ENCODE results near the gene HGD. TPM values are rescaled to one million over a fixed set of nuclear protein-coding genes. Genes with fewer than 3 reads are reported as not detected.
A peak's percentile ranks its signal among the peaks of the same experiment; 100 is the strongest.

The HGD gene
- total and polyA plus RNA-seq, 2 of the 13 experiments (the other 11 are each of a cell fraction or from before 2014, with no cell fraction given), result 265 to 398 TPM

DNA sequence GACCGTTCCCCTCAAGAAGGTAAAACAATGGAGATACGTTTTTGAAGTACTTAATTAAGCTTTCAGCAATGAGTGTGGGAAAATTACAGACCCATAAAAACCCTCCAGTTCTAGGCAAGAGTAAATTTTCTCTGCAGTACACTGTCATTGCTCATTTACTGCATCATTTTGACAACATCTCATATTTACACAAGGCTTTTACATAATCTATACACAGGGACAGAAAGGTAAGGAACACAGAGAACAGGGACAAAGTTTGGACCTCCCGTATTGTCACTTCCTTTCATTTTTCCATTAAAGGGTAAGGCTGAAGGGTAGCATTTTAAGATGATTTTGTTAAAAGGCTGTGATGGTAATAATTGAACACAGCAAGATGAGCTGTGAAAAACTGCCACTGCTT is 7.4 kb upstream of the HGD start:
- FAIRE-seq (no peak), DNase-seq (ENCODE audit: low spot score) (peak; percentile 13), ATAC-seq (peak; percentile 23; the same call in 1 of the 3 replicates)
- in situ Hi-C loops (cut with HindIII; ENCODE audit: extremely low pct_ligation_motif_present, low pct_unique_long_range_greater_than_20kb) (no loop called here), intact Hi-C loops (cut with micrococcal nuclease; ENCODE audit: unreplicated experiment) (no loop called here)
- Histone ChIP-seq H3K36me3 (replicated peaks in 1 of 2; ENCODE audit: control insufficient read depth in 1 of 2, insufficient read depth in 2 of 2, low read length in 2 of 2) (0 out of 5 replicates have a peak, but pooled peaks cover 0 to 4% of the 10 kb centered on the region in 2 experiments), H3K79me2 (ENCODE audit: insufficient read depth, low read length) (no peaks in the 10 kb centered on the region), H3K4me1 (ENCODE audit: insufficient read depth, low read length) (peaks cover 41% of the 10 kb centered on the region), H2AFZ (ENCODE audit: low read length) (no peak overlapping the region), H4K20me1 (ENCODE audit: insufficient read depth, low read length) (no peaks in the 10 kb centered on the region), H3K27me3 (ENCODE audit: control insufficient read depth in 1 of 2, insufficient read depth in 2 of 2, low read length in 2 of 2) (no peaks in the 10 kb centered on the region), H3K4me2 (ENCODE audit: low read depth, low read length) (peak overlapping the region; percentile 26), H3K9ac (ENCODE audit: insufficient read depth, low read depth, low read length) (no peak overlapping the region), H3K4me3 (replicated peaks in 1 of 3; ENCODE audit: insufficient read depth in 1 of 3, low read depth in 2 of 3, low read length in 3 of 3) (no peak overlapping the region), H3K9me3 (ENCODE audit: low read length) (no peaks in the 10 kb centered on the region), H3K27ac (ENCODE audit: extremely low read length, insufficient read depth, low read length) (peak overlapping the region; percentile 28)
- no TSS peak for BruUV-seq (replicated peaks)
- CTCF ChIA-PET (ENCODE audit: low intra/inter-chr PET ratio, low total read pairs), result no interaction called here
- POLR2A ChIA-PET, result no interaction called here
- WGBS (ENCODE audit: low lambda C conversion rate), result 71% methylated on average over 3 of the region's 3 CpGs
- TF ChIP-seq, protein P1, sequence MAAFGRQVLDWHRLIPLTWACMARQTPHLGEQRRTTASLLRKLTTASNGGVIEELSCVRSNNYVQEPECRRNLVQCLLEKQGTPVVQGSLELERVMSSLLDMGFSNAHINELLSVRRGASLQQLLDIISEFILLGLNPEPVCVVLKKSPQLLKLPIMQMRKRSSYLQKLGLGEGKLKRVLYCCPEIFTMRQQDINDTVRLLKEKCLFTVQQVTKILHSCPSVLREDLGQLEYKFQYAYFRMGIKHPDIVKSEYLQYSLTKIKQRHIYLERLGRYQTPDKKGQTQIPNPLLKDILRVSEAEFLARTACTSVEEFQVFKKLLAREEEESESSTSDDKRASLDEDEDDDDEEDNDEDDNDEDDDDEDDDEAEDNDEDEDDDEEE (CRISPR knock-in tag; IDR thresholded peaks at IDR 0.05), result no peak
- TF ChIP-seq, protein P2, sequence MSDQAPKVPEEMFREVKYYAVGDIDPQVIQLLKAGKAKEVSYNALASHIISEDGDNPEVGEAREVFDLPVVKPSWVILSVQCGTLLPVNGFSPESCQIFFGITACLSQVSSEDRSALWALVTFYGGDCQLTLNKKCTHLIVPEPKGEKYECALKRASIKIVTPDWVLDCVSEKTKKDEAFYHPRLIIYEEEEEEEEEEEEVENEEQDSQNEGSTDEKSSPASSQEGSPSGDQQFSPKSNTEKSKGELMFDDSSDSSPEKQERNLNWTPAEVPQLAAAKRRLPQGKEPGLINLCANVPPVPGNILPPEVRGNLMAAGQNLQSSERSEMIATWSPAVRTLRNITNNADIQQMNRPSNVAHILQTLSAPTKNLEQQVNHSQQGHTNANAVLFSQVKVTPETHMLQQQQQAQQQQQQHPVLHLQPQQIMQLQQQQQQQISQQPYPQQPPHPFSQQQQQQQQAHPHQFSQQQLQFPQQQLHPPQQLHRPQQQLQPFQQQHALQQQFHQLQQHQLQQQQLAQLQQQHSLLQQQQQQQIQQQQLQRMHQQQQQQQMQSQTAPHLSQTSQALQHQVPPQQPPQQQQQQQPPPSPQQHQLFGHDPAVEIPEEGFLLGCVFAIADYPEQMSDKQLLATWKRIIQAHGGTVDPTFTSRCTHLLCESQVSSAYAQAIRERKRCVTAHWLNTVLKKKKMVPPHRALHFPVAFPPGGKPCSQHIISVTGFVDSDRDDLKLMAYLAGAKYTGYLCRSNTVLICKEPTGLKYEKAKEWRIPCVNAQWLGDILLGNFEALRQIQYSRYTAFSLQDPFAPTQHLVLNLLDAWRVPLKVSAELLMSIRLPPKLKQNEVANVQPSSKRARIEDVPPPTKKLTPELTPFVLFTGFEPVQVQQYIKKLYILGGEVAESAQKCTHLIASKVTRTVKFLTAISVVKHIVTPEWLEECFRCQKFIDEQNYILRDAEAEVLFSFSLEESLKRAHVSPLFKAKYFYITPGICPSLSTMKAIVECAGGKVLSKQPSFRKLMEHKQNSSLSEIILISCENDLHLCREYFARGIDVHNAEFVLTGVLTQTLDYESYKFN (CRISPR knock-in tag; conservative IDR thresholded peaks at IDR 0.05), result peak; percentile 67
- TF ChIP-seq YEATS4 (CRISPR knock-in tag; IDR thresholded peaks at IDR 0.05; ENCODE audit: borderline replicate concordance), result no peak
- TF ChIP-seq ARID2 (CRISPR knock-in tag; IDR thresholded peaks at IDR 0.05; ENCODE audit: borderline replicate concordance), result no peak
- peak; percentile 59 for TF ChIP-seq RARA (CRISPR knock-in tag; IDR thresholded peaks at IDR 0.05)
- TF ChIP-seq SOX6 (IDR thresholded peaks at IDR 0.05), result no peak
- TF ChIP-seq SOX6 (CRISPR knock-in tag; IDR thresholded peaks at IDR 0.05), result peak; percentile 41; the same call in 1 of the 2 replicates
- TF ChIP-seq, protein P3, sequence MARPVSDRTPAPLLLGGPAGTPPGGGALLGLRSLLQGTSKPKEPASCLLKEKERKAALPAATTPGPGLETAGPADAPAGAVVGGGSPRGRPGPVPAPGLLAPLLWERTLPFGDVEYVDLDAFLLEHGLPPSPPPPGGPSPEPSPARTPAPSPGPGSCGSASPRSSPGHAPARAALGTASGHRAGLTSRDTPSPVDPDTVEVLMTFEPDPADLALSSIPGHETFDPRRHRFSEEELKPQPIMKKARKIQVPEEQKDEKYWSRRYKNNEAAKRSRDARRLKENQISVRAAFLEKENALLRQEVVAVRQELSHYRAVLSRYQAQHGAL (CRISPR knock-in tag; IDR thresholded peaks at IDR 0.05; ENCODE audit: not compliant biosample characterization), result no peak
- no peak for TF ChIP-seq SYNCRIP (IDR thresholded peaks at IDR 0.05; ENCODE audit: insufficient read depth, low read depth, low read length)
- TF ChIP-seq ZNF547 (CRISPR knock-in tag; IDR thresholded peaks at IDR 0.05), result no peak
- TF ChIP-seq, protein P4, sequence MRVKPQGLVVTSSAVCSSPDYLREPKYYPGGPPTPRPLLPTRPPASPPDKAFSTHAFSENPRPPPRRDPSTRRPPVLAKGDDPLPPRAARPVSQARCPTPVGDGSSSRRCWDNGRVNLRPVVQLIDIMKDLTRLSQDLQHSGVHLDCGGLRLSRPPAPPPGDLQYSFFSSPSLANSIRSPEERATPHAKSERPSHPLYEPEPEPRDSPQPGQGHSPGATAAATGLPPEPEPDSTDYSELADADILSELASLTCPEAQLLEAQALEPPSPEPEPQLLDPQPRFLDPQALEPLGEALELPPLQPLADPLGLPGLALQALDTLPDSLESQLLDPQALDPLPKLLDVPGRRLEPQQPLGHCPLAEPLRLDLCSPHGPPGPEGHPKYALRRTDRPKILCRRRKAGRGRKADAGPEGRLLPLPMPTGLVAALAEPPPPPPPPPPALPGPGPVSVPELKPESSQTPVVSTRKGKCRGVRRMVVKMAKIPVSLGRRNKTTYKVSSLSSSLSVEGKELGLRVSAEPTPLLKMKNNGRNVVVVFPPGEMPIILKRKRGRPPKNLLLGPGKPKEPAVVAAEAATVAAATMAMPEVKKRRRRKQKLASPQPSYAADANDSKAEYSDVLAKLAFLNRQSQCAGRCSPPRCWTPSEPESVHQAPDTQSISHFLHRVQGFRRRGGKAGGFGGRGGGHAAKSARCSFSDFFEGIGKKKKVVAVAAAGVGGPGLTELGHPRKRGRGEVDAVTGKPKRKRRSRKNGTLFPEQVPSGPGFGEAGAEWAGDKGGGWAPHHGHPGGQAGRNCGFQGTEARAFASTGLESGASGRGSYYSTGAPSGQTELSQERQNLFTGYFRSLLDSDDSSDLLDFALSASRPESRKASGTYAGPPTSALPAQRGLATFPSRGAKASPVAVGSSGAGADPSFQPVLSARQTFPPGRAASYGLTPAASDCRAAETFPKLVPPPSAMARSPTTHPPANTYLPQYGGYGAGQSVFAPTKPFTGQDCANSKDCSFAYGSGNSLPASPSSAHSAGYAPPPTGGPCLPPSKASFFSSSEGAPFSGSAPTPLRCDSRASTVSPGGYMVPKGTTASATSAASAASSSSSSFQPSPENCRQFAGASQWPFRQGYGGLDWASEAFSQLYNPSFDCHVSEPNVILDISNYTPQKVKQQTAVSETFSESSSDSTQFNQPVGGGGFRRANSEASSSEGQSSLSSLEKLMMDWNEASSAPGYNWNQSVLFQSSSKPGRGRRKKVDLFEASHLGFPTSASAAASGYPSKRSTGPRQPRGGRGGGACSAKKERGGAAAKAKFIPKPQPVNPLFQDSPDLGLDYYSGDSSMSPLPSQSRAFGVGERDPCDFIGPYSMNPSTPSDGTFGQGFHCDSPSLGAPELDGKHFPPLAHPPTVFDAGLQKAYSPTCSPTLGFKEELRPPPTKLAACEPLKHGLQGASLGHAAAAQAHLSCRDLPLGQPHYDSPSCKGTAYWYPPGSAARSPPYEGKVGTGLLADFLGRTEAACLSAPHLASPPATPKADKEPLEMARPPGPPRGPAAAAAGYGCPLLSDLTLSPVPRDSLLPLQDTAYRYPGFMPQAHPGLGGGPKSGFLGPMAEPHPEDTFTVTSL (CRISPR knock-in tag; IDR thresholded peaks at IDR 0.05; ENCODE audit: borderline replicate concordance), result peak; percentile 45; the same call in 1 of the 2 replicates
- peak; percentile 65; the same call in 1 of the 2 replicates for TF ChIP-seq SOX5 (CRISPR knock-in tag; IDR thresholded peaks at IDR 0.05; ENCODE audit: borderline replicate concordance)
- no peak for TF ChIP-seq ZNF761 (CRISPR knock-in tag; conservative IDR thresholded peaks at IDR 0.05)

All from HepG2 (cell line).